ENCODE results near the gene FAP.

DNA sequence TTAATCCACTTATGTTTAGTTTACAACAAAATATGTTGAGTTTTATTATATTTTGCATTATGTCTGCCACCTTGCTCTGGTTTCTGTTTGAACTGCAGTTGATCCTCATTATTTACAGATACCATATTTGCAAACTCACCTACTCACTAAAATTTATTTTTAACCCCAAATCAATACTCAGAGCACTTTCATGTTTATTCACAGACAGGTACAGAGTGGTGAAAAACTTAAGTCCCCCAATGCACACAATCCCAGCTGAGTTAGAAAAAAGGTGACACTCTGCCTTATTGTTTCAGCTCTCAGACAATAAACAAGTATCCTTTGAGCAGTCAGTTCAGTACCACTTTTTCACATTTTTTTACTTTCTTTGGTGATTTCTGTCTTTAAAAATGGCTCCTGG, 104.9 kb downstream of the FAP start:
- TF ChIP-seq, protein P1, sequence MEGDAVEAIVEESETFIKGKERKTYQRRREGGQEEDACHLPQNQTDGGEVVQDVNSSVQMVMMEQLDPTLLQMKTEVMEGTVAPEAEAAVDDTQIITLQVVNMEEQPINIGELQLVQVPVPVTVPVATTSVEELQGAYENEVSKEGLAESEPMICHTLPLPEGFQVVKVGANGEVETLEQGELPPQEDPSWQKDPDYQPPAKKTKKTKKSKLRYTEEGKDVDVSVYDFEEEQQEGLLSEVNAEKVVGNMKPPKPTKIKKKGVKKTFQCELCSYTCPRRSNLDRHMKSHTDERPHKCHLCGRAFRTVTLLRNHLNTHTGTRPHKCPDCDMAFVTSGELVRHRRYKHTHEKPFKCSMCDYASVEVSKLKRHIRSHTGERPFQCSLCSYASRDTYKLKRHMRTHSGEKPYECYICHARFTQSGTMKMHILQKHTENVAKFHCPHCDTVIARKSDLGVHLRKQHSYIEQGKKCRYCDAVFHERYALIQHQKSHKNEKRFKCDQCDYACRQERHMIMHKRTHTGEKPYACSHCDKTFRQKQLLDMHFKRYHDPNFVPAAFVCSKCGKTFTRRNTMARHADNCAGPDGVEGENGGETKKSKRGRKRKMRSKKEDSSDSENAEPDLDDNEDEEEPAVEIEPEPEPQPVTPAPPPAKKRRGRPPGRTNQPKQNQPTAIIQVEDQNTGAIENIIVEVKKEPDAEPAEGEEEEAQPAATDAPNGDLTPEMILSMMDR (IDR thresholded peaks at IDR 0.05), result no peak
- TF ChIP-seq POLR2A (IDR thresholded peaks at IDR 0.05), result no peak
